Gastrocnemius medialis (tissue), 4 donors: ENCODE measurements around the gene ZBTB7C. TPM values are rescaled to one million over a fixed set of nuclear protein-coding genes. Genes with fewer than 3 reads are reported as not detected.

Source experiments
- ATAC-seq, 2 donors: fragments of 150-250 bp; one replicate each; pipeline ENCODE4 v1.9.1; 2016
- DNase-seq, 2 donors: peaks; one replicate each; pipeline ENCODE4 v3.0.0-alpha.2; 2019
- H3K27ac ChIP-seq, 4 donors: fragments of 200-600 bp; sonication (generic); 1 replicate in 1 of 4; 2 replicates in 3 of 4; pipeline ENCODE4 v1.5.1; 2016 to 2018; ENCODE audit warnings: mild to moderate bottlenecking in 2 of 4, moderate library complexity in 1 of 4
- H3K27me3 ChIP-seq, 3 donors: fragments of 200-600 bp; sonication (generic) in 2 of 3; 1 replicate in 1 of 3; 2 replicates in 2 of 3; pipeline versions ENCODE4 v1.5.1 to v1.6.0; 2016 to 2019; ENCODE audit warnings: mild to moderate bottlenecking in 1 of 3, moderate library complexity in 1 of 3
- H3K36me3 ChIP-seq, 2 donors: fragments of 200-600 bp; sonication (generic) in 1 of 2; one replicate each; pipeline ENCODE4 v1.5.1; 2017 to 2018
- H3K4me1 ChIP-seq, 2 donors: fragments of 200-600 bp; sonication (generic) in 1 of 2; one replicate each; pipeline ENCODE4 v1.5.1; 2016 to 2017; ENCODE audit warnings: mild to moderate bottlenecking in 2 of 2
- H3K4me3 ChIP-seq, 4 donors: fragments of 200-600 bp; sonication (generic) in 3 of 4; 1 replicate in 1 of 4; 2 replicates in 3 of 4; pipeline ENCODE4 v1.5.1; 2016 to 2019; ENCODE audit warnings: mild to moderate bottlenecking in 2 of 4
- H3K9me3 ChIP-seq, 3 donors: fragments of 200-600 bp; sonication (generic) in 2 of 3; 1 replicate in 1 of 3; 2 replicates in 2 of 3; pipeline ENCODE4 v1.5.1; 2016 to 2019
- CTCF ChIP-seq, 5 experiments: fragments of 450-650 bp in 3 of 5; fragments of 200-600 bp in 2 of 5; sonication (generic) in 2 of 5; IDR thresholded peaks in 4 of 5; conservative IDR thresholded peaks in 1 of 5; 1 replicate in 4 of 5; 2 replicates in 1 of 5; pipeline ENCODE4 v1.5.1; 2016 to 2019; ENCODE audit warnings: antibody characterized with exemption in 5 of 5, mild to moderate bottlenecking in 3 of 5, moderate library complexity in 3 of 5
- POLR2A ChIP-seq, 2 donors: fragments of 450-650 bp; IDR thresholded peaks; one replicate each; pipeline ENCODE4 v1.6.1; 2017; ENCODE audit warnings: antibody characterized with exemption in 2 of 2, mild to moderate bottlenecking in 2 of 2, moderate library complexity in 2 of 2
- in situ Hi-C, 4 donors: fragments of 200-750 bp; cut with MboI; loops; one replicate each; pipeline versions ENCODE4 v1.15.0 to v1.8.0; 2017; ENCODE audit warnings: low sequenced_read_pairs in 4 of 4
- intact Hi-C: fragments of 100-400 bp; cut with DNase I; formaldehyde crosslinking; loops from one replicate; pipeline ENCODE4 v1.15.1; 2023; ENCODE audit warnings: low total_unique reads
- total RNA-seq, 4 donors: library from RNA; depleted of rRNA; stranded (reverse); fragments of >200 nt; gene quantifications; one replicate each; pipeline versions ENCODE4 v1.1.0 to v1.2.3, GENCODE V29; 2016

Gene ZBTB7C
- total RNA-seq, 4 donors from 2014 or later, result 0.53 to 12.3 (median 1.1) TPM

GRCh38 chr18:48334845-48335244 is 74.3 kb downstream of the ZBTB7C start:
- Histone ChIP-seq H3K27ac (no peak overlapping the region), H3K36me3 (no peaks in the 10 kb centered on the region), H3K27me3 (no peaks in the 10 kb centered on the region), H3K4me3 (no peak overlapping the region), H3K9me3 (no peaks in the 10 kb centered on the region), H3K4me1 (no peaks in the 10 kb centered on the region)
- in situ Hi-C loops, result no loop called here
- ATAC-seq (no peak), DNase-seq (no peak)
- TF ChIP-seq POLR2A (IDR thresholded peaks at IDR 0.05) (no peak), CTCF (IDR thresholded peaks at IDR 0.05 in 4 of 5, conservative IDR thresholded peaks at IDR 0.05 in 1 of 5) (no peak)
- intact Hi-C loops, result no loop called here

- Histone ChIP-seq H3K4me1 (no peaks in the 10 kb centered on the region), H3K27me3 (no peaks in the 10 kb centered on the region), H3K27ac (no peak overlapping the region), H3K9me3 (no peaks in the 10 kb centered on the region), H3K36me3 (no peaks in the 10 kb centered on the region), H3K4me3 (no peak overlapping the region)
- ATAC-seq (no peak), DNase-seq (no peak)
- intact Hi-C loops, result no loop called here
- in situ Hi-C loops, result no loop called here
- TF ChIP-seq CTCF (IDR thresholded peaks at IDR 0.05 in 4 of 5, conservative IDR thresholded peaks at IDR 0.05 in 1 of 5) (no peak), POLR2A (IDR thresholded peaks at IDR 0.05) (no peak)
These were observed 75.6 kb downstream of the ZBTB7C start for GRCh38 chr18:48333563-48333962.

- no peak for TF ChIP-seq CTCF (IDR thresholded peaks at IDR 0.05 in 4 of 5, conservative IDR thresholded peaks at IDR 0.05 in 1 of 5)
- TF ChIP-seq POLR2A (IDR thresholded peaks at IDR 0.05), result no peak
- Histone ChIP-seq H3K4me3 (no peak overlapping the region), H3K27me3 (no peaks in the 10 kb centered on the region), H3K4me1 (no peaks in the 10 kb centered on the region), H3K27ac (no peak overlapping the region), H3K9me3 (no peaks in the 10 kb centered on the region), H3K36me3 (no peaks in the 10 kb centered on the region)
- no peak for ATAC-seq
- intact Hi-C loops (no loop called here), in situ Hi-C loops (no loop called here)
- no peak for DNase-seq
These were observed 78.9 kb downstream of the ZBTB7C start for GRCh38 chr18:48330016-48330991.

- no peak overlapping the region for H3K4me3 ChIP-seq
- no peak overlapping the region for H3K27ac ChIP-seq
- DNase-seq (no peak), ATAC-seq (no peak)
- in situ Hi-C loops (no loop called here), intact Hi-C loops (no loop called here)
- H3K9me3 ChIP-seq, result no peaks in the 10 kb centered on the region
- H3K36me3 ChIP-seq, result no peaks in the 10 kb centered on the region
- H3K27me3 ChIP-seq, result no peaks in the 10 kb centered on the region
- no peak for TF ChIP-seq CTCF (IDR thresholded peaks at IDR 0.05 in 4 of 5, conservative IDR thresholded peaks at IDR 0.05 in 1 of 5)
- no peak for TF ChIP-seq POLR2A (IDR thresholded peaks at IDR 0.05)
- H3K4me1 ChIP-seq, result no peaks in the 10 kb centered on the region
These were observed 80.5 kb downstream of the ZBTB7C start for GRCh38 chr18:48328473-48329210.
